GM10248 (cell line): ENCODE data around the gene PIK3CB.

Experiments used
- CTCF ChIA-PET: fragments of 300-600 bp; sonication (Branson Sonifier 250); formaldehyde crosslinking; extraction: SDS; loops from one replicate; lab custom pipeline; 2021; ENCODE audit warnings: antibody characterized with exemption; lab: Yijun Ruan, JAX
- POLR2A ChIA-PET: fragments of 350-650 bp; sonication (Branson Sonifier 250); formaldehyde crosslinking; extraction: SDS; loops from one replicate; lab custom pipeline; 2020; ENCODE audit warnings: antibody characterized with exemption; lab: Yijun Ruan, JAX
- DNase-seq: peaks from one replicate; pipeline ENCODE4 v3.0.0; 2012; ENCODE audit errors: extremely low spot score
- TF ChIP-seq, protein P1 (sequence below): IDR thresholded peaks from 2 replicates; pipeline ENCODE4 v1.5.1; 2012; ENCODE audit warnings: mild to moderate bottlenecking, low read depth; ENCODE audit errors: extremely low read depth, missing control alignments, control extremely low read depth

Gene PIK3CB

DNA sequence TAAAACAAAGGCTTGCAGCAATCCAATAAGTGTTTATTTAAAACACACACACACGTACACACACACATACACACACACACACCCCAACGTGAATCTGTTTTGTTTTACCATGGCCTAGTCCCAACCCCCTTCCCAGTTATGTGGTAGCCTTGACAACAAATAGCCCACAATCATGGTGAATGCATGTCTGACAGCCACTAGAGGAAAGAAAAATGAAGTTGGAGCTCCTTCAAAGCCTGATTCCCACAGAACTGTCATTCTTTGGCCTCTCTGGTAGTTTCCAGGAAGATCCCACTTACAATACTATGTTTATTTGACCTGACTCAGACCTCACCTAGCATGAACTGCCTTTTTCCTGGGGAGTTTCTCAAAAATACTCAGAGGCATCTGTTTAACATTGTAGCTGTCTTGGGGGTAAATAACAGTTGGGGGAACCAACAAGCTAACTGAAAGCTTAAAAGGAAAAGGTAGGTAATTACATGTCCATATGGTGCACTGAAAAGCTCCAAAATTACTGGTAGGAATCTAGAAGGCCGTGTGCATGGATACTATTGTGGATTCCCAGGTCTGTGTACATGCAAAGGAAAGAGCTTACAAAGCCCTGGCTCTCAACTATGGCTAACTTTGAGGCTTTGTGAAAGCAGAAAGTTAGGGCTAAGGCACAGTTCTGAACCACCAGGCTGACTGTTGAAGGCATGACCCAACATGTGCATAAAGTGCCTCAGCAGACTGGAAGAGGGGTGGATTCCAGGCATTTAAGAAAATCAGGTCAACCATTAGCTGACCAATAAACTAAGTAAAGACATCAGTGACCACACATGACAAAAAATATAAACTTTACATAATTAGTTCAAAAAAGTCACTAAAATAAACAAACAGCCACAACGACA, 160.8 kb downstream of the PIK3CB start:
- TF ChIP-seq, protein P1, sequence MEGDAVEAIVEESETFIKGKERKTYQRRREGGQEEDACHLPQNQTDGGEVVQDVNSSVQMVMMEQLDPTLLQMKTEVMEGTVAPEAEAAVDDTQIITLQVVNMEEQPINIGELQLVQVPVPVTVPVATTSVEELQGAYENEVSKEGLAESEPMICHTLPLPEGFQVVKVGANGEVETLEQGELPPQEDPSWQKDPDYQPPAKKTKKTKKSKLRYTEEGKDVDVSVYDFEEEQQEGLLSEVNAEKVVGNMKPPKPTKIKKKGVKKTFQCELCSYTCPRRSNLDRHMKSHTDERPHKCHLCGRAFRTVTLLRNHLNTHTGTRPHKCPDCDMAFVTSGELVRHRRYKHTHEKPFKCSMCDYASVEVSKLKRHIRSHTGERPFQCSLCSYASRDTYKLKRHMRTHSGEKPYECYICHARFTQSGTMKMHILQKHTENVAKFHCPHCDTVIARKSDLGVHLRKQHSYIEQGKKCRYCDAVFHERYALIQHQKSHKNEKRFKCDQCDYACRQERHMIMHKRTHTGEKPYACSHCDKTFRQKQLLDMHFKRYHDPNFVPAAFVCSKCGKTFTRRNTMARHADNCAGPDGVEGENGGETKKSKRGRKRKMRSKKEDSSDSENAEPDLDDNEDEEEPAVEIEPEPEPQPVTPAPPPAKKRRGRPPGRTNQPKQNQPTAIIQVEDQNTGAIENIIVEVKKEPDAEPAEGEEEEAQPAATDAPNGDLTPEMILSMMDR, result no peak
- ChIA-PET POLR2A (no interaction called here), CTCF (interaction anchor here (1.0 to 1.3 kb wide), 3 partner anchors 22 to 249 kb away, joined by 3 to 4 read pairs (median 3); partner anchors contain the start of gene CEP70)
- DNase-seq, result no peak

DNA sequence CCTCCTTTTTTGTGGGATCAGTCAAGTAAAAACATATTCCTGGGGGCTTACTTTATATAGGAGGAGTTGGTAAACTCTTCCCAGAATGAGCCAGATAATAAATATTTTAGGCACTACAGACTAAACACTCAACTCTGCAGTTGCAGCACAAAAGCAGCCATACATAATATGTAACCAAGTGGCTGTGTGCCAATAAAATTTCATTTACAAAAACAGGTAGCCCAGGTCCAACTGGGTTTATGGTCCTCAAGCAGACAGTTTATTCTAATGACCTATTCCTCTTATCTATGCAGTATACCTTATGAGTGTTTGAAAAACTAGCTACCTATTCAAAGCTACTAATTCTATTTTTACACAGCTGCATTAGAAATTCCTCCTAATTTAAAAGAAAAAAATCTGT, 164.3 kb downstream of the PIK3CB start:
- ChIA-PET CTCF (interaction anchor here (1.2 to 2.6 kb wide), 4 partner anchors 76 to 249 kb away, joined by 3 to 6 read pairs (median 4); partner anchors contain the start of gene CEP70), POLR2A (no interaction called here)
- DNase-seq, result no peak
- TF ChIP-seq, protein P1, result no peak

DNA sequence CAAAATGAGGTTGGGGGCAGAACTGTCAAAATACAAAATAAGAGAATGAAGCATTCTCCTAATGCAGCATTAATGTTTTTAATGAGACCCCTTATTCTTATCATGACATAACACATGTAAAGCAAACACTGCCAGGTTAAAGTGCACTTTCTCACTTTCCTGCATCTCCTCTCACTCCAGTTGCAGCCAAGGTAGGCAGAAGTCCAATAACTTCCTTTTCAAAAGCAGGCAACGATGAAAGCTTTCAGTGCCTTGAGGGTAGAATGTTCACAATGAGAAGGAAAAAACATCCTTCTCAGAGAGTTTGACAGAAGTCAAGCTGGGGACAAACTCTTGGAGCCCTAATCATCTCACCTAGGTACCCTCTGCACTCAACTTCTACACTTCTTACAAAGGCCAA, 166.6 kb downstream of the PIK3CB start:
- POLR2A ChIA-PET, result no interaction called here
- TF ChIP-seq, protein P1, result no peak
- DNase-seq, result no peak
- CTCF ChIA-PET, result interaction anchor here (0.8 to 1.5 kb wide), 3 partner anchors 27 to 247 kb away, joined by 3 to 5 read pairs (median 3); no protein-coding TSS in a partner anchor

GRCh38 chr3:138657508-138657907, 177.2 kb downstream of the PIK3CB start:
- POLR2A ChIA-PET, result interaction anchor here (0.5 kb wide), 1 partner anchor 182 kb away, joined by 5 read pairs; no protein-coding TSS in a partner anchor
- DNase-seq, result no peak
- CTCF ChIA-PET, result interaction anchor here (0.5 to 1.0 kb wide), 2 partner anchors 9 to 193 kb away, joined by 3 to 4 read pairs; no protein-coding TSS in a partner anchor
- TF ChIP-seq, protein P1, result no peak

GRCh38 chr3:138653567-138653966, 181.2 kb downstream of the PIK3CB start:
- ChIA-PET CTCF (interaction anchor here (1.4 to 3.2 kb wide), 3 partner anchors 13 to 270 kb away, joined by 3 to 12 read pairs (median 4); no protein-coding TSS in a partner anchor), POLR2A (no interaction called here)
- TF ChIP-seq, protein P1, result no peak
- no peak for DNase-seq

DNA sequence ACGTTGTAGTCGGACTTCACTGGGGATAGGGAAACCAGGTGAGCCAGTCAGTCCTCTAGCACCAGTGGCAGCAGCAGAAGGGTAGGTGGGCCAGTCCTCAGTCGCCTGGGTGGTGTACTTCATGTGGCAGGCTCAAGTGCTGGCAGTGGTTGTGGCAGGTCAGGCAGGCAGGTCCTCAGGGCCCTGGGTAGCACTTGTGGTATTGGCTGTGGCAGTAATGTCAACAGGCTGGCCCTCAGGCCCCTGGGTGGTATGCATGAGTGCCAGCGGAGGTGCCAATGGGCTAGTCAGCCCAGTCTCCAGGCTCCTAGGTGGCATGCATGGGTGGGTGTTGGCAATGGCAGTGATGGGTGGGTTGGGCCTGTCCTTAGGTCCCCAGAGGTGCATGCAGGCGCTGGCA, 185.6 kb downstream of the PIK3CB start:
- POLR2A ChIA-PET, result no interaction called here
- CTCF ChIA-PET, result no interaction called here
- DNase-seq, result no peak
- TF ChIP-seq, protein P1, result no peak
